NCI-H524 treated with DMSO at 0.1 percent for 48 hours (cell line): ENCODE measurements around the gene PSMB1.
"Not testable (repeated sequence)": the region's sequence is repeated elsewhere in the genome, so short reads cannot be mapped to it uniquely, and the experiment has no call there.

Source experiments
- DNase-seq: peaks from one replicate; lab custom pipeline; 2025; lab: John Stamatoyannopoulos, UW

PSMB1 gene

GRCh38 chr6:170535004-170535403 is 18.1 kb downstream of the PSMB1 start:
- no peak for DNase-seq

- DNase-seq = no peak
Observed at GRCh38 chr6:170533792-170534191, 19.3 kb downstream of the PSMB1 start.

GRCh38 chr6:170532867-170533488 is 20.1 kb downstream of the PSMB1 start:
- DNase-seq = peak; percentile 76

DNA sequence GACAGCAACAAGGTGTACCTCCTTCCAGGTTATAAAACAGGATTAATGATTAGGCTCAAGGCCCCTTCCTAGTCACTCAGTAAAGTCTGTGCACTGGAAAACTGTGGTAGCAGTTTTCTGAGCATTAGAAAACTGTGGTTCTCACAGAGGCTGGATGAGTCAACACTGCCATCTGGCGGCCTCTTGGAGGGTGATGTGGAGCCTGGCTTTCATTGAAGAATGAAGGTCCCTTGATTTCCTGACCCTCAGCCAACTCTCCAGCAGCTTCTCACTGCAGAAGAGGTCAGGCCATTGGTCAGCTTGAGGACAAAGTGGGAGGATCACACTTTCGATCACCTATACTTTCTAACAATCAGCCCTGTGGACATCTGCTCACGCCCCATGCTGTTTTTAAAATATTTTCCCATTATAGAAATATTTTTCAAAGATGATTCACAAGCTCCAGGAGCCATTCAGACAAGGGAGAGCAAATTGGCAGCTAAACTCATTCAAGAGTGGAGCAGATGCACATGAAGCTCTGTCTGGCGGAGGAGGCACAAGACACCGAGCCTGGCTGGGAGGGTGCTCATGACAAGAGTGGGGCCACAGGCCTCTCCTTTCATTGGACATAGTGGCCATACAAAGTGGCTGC is 23.2 kb downstream of the PSMB1 start:
- DNase-seq = peak; percentile 16

DNA sequence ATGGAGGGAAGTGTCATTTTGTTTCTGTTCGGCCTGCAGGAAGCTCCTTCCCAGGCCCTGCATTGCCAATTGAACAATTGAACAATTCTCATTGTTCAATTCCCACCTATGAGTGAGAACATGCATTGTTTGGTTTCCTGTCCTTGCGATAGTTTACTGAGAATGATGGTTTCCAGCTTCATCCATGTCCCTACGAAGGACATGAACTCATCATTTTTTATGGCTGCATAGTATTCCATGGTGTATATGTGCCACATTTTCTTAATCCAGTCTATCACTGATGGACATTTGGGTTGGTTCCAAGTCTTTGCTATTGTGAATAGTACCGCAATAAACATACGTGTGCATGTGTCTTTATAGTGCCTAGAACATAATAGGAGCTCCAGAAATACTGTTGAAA is 25.1 kb downstream of the PSMB1 start:
- not testable (repeated sequence) for DNase-seq

DNA sequence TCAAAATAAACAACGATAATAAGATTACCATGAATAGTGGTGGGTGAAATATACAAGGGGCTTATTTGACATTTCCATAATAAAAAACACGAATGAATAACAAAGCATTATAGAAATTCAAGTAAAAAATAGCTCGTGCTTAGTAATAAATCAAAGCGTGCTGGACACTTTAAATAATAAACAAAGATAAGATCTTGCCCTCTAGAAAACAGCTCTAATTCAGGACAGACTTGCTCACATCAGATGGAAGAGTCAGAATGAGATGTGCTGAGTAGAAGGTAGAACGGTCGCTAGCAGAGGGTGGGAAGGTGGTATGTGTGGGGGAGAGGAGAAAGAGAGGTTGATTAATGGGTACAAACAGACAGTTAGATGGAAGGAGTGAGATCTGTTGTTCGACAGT is 27.3 kb downstream of the PSMB1 start:
- no peak for DNase-seq

GRCh38 chr6:170524172-170524502 is 29.0 kb downstream of the PSMB1 start:
- peak; percentile 76 for DNase-seq

DNA sequence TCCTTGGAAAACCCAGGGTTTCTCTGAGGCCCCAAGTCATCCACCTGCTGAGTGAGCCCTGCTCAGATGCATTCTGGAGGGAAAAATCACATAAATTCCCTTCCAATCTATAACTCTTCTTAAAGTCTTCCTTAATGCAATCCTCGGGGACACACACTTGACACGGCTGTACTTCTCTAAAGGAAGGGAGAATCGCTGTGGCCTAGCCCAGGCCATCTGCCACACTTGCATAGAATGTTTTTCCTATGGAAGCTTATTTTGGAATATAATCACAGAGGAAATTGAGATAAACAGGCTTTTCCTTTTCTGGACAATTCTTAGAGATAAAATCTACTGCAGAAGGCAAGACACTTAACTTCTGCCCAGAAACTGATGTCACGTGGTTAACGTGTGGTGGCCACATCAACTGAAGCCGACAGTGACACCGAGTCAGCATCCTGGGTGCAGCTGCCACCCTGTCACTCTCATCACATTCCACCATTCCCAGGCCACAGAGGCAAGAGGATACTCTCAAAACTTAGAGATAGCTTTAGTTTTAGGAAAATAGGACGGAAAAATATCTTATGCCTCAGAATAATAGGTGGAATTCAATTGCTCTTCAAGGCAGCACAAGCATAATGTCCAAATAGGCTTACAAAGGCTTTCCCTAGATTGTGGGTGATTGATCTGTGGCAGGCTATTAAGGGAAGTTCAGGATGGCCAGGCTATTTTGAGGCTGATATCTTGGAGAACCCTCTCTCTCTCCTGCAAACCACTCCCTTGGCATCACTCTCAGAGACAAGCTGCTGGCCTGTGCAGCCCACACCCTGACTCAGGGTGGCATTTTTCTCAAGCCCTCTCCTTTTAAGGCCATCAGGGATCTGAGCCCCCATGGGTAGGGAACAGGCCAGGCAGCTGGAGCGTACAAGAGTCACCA is 29.6 kb downstream of the PSMB1 start:
- DNase-seq = peak; percentile 65

- no peak for DNase-seq
Observed at GRCh38 chr6:170522565-170523183, 30.4 kb downstream of the PSMB1 start.

DNA sequence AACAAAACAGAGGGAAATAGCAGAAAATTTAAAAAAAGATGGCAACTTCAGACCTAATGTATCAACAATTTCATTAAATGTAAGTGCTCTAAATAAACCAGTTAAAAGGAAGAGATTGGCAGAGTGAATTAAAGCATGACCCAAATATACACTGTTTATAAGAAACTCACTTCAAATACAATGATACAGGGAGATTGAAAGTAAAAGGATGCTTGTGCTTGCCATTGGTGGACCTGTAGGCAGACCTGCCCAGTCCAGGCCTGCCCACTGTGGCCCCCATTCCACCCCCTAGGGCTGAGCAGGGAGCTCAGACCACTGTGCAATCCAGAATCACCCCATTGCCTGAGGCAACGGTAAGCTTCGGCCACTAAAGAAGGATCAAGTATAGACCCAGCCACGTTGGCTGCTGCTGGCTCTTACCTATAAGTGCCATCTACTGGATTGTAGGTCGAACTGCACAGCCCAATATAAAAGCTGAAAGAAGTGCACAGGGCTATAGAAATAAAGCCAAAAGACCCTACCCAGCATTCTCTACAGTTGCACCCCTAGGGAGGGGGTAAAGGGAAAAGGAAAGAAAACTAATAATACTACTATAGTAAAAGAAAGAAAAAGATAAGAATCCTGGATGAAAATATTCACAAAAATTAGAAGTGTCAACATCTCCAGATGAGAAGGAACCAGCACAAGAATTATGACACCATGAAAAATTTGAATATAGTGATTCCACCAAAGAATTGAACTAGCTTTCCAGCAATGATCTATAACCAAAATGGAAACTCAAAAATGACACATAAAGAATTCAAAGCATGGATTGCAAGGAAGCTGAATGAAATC is 36.1 kb downstream of the PSMB1 start:
- DNase-seq = peak; percentile 78

GRCh38 chr6:170514908-170515307 is 38.2 kb downstream of the PSMB1 start:
- DNase-seq = no peak

DNA sequence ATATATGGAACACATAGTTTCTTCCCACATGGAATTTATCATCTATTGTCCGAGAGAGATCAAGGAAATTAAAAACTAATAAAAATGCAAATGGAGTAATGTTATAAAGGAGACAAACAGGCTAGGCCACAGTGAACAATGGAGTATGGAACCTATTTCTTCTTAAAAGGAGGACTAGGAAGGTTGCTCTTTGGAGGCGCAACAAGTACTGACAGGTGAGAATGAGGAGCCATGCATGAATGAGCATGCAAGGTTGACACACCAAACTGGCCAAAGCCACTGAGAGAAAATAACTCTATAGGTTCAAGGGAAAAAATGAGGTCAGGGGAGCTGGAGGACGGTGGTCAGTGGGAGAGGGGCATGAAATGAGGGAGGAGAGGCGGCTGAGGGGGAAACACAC is 40.9 kb downstream of the PSMB1 start:
- no peak for DNase-seq

GRCh38 chr6:170510631-170511030 is 42.5 kb downstream of the PSMB1 start:
- DNase-seq = no peak

DNA sequence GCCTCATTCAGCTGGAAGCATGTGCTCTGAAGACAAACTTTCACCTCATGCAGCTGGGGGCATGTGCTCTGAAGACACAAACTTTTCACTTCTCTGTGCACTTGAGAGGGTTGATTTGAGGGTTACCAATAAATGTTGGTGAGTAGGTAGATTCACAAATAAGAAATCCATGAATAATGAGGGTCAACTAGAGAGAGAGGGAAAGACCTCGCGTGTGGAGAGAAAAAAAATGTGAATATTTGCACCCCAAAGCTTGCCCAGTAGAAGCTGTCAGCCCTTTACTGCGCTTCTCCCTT is 43.4 kb downstream of the PSMB1 start:
- DNase-seq = no peak

GRCh38 chr6:170508892-170509722 is 44.0 kb downstream of the PSMB1 start:
- DNase-seq = not testable (repeated sequence)

- DNase-seq = not testable (repeated sequence)
Observed at GRCh38 chr6:170508275-170508674, 44.8 kb downstream of the PSMB1 start.

- not testable (repeated sequence) for DNase-seq
Observed at GRCh38 chr6:170507728-170508127, 45.4 kb downstream of the PSMB1 start.

- no peak for DNase-seq
Observed at GRCh38 chr6:170506446-170506845, 46.7 kb downstream of the PSMB1 start.

DNA sequence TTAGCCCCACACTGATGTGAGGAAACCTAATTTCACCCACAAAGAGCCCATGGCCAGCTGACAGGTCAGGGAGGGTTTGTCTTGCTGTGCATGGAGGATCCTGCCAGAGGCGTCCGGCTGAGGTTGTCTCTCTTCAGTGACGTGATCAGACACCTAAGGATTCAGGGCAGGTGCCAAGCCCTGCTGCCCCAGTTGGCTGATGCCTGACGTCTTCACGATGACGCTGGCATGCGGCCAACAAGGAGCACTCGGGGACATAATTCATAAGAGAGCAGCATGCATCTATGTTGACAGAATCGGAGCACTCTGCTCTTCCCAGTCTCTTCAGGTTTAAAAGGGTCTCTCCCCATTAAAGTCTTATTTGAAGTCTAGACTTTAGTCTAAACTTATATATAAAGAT is 47.8 kb downstream of the PSMB1 start:
- DNase-seq = no peak

- DNase-seq = no peak
Observed at GRCh38 chr6:170504479-170504878, 48.6 kb downstream of the PSMB1 start.

DNA sequence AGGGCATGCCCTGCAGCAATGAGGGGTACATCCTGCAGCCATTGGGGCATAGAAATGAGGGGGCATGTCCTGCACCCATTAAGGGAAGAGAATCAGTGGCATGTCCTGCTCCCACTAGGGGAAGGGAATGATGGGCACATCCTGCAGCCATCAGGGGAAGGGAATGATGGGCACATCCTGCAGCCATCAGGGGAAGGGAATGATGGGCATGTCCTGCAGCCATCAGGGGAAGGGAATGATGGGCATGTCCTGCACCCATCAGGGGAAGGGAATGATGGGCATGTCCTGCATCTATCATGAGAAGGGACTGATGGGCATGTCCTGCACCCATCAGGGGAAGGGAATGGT is 49.7 kb downstream of the PSMB1 start:
- no peak for DNase-seq
